ENCODE results near the gene SCAMP2. TPM values are rescaled to one million over a fixed set of nuclear protein-coding genes. Genes with fewer than 3 reads are reported as not detected.

SCAMP2 gene
- total RNA-seq, 1 donor from 2014 or later, result 115 TPM

GRCh38 chr15:74844319-74845207 lies 28.6 kb downstream of the SCAMP2 start:
- intact Hi-C loops (cut with DNase I), result no loop called here
- no peak for ATAC-seq

DNA sequence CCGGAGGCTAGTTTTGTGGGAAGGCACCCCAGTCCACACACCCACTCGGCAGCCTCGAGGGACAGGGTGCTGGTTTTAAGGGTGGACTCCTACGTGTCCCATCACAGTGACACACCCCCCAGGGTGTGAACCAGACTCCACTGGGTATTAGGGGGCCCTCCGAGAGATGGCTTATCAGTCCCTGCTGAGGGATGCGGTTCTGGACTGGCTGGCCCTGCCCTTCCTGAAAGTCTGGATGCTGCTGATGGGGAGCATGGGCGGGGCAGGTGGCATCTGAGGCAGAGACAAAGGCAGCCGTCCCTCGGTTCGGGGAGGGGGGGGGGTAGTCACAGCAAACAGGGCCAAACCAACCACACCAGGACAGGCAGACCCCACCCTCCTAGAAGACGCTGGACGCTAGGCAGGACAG lies 29.3 kb downstream of the SCAMP2 start:
- ATAC-seq (no peak), DNase-seq (no peak)
- H3K27me3 ChIP-seq, result no peaks in the 10 kb centered on the region
- no peak for TF ChIP-seq CTCF (IDR thresholded peaks at IDR 0.05)
- H3K9me3 ChIP-seq, result no peaks in the 10 kb centered on the region
- intact Hi-C loops (cut with DNase I), result no loop called here
- peak overlapping the region; percentile 88 for H3K27ac ChIP-seq
- peaks cover 16% of the 10 kb centered on the region for H3K4me1 ChIP-seq
- H3K36me3 ChIP-seq, result peaks cover 40% of the 10 kb centered on the region
- H3K4me3 ChIP-seq, result peak overlapping the region; percentile 71

More at GRCh38 chr15:74844319-74845207, 28.6 kb downstream of the SCAMP2 start:
- peaks cover 16% of the 10 kb centered on the region for H3K4me1 ChIP-seq
- no peaks in the 10 kb centered on the region for H3K27me3 ChIP-seq
- no peak for TF ChIP-seq CTCF (IDR thresholded peaks at IDR 0.05)
- peaks cover 46% of the 10 kb centered on the region for H3K36me3 ChIP-seq
- no peak overlapping the region for H3K27ac ChIP-seq
- no peaks in the 10 kb centered on the region for H3K9me3 ChIP-seq
- DNase-seq, result no peak
- no peak overlapping the region for H3K4me3 ChIP-seq

GRCh38 chr15:74843445-74843828 lies 29.7 kb downstream of the SCAMP2 start:
- peaks cover 16% of the 10 kb centered on the region for H3K4me1 ChIP-seq
- peak overlapping the region; percentile 88 for H3K27ac ChIP-seq
- DNase-seq, result no peak
- H3K36me3 ChIP-seq, result peaks cover 40% of the 10 kb centered on the region
- no peaks in the 10 kb centered on the region for H3K27me3 ChIP-seq
- peak; percentile 29 for TF ChIP-seq CTCF (IDR thresholded peaks at IDR 0.05)
- no peak for ATAC-seq
- intact Hi-C loops (cut with DNase I), result no loop called here
- no peaks in the 10 kb centered on the region for H3K9me3 ChIP-seq
- peak overlapping the region; percentile 71 for H3K4me3 ChIP-seq

GRCh38 chr15:74842581-74843444 lies 30.4 kb downstream of the SCAMP2 start, which contains the start of gene ULK3:
Gene ULK3 (minus strand): TSS chr15:74843156. CDS start chr15:74843105, 51 bp downstream.
- ATAC-seq (peak; percentile 96), DNase-seq (peak; percentile 96)
- Histone ChIP-seq H3K4me1 (peaks cover 16% of the 10 kb centered on the region), H3K4me3 (peak within 1 kb of the TSS; percentile 71), H3K27ac (peak within 1 kb of the TSS; percentile 88), H3K9me3 (no peaks in the 10 kb centered on the region), H3K36me3 (peaks cover 39% of the 10 kb centered on the region), H3K27me3 (no peaks in the 10 kb centered on the region)
- TF ChIP-seq CTCF (IDR thresholded peaks at IDR 0.05), result peak; percentile 68
- intact Hi-C loops (cut with DNase I), result no loop called here

- no peak for DNase-seq
- intact Hi-C loops (cut with DNase I), result no loop called here
- H3K4me1 ChIP-seq, result peaks cover 16% of the 10 kb centered on the region
- TF ChIP-seq CTCF (IDR thresholded peaks at IDR 0.05), result no peak
- no peaks in the 10 kb centered on the region for H3K9me3 ChIP-seq
- no peak overlapping the region for H3K27ac ChIP-seq
- H3K36me3 ChIP-seq, result peaks cover 30% of the 10 kb centered on the region
- ATAC-seq, result no peak
- H3K27me3 ChIP-seq, result no peaks in the 10 kb centered on the region
- peak overlapping the region; percentile 71 for H3K4me3 ChIP-seq
These were observed 31.2 kb downstream of the SCAMP2 start for GRCh38 chr15:74841891-74842373.

Data from upper lobe of right lung (tissue), 1 donor.